PC-9 (cell line): ENCODE data around the gene MYMX.

Experiments
- CTCF ChIP-seq: fragments of 200-600 bp; sonication (generic); conservative IDR thresholded peaks from 2 replicates; pipeline ENCODE4 v1.6.1; 2017; ENCODE audit warnings: mixed run types, antibody characterized with exemption, mild to moderate bottlenecking, moderate library complexity
- EZH2 ChIP-seq: fragments of 200-600 bp; sonication (generic); IDR thresholded peaks from 2 replicates; pipeline ENCODE4 v1.8.0; 2017; ENCODE audit warnings: antibody characterized with exemption, low read depth

- TF ChIP-seq EZH2 (no peak), CTCF (no peak)
Observed at GRCh38 chr6:44254191-44255104, 37.7 kb downstream of the MYMX start.
